ENCODE data around the gene UBR4. TPM values are rescaled to one million over a fixed set of nuclear protein-coding genes. Genes with fewer than 3 reads are reported as not detected.
A peak's percentile ranks its signal among the peaks of the same experiment; 100 is the strongest.

UBR4 gene
- total RNA-seq, 1 donor: 149 TPM

- no peaks in the 10 kb centered on the region for H3K27me3 ChIP-seq (ENCODE audit: insufficient read depth, low read length)
- H3K9me3 ChIP-seq (ENCODE audit: low read depth, low read length): no peaks in the 10 kb centered on the region
- H3K79me2 ChIP-seq (ENCODE audit: insufficient read depth, low read length): no peaks in the 10 kb centered on the region
- H3K36me3 ChIP-seq (ENCODE audit: insufficient read depth, low read length): peaks cover 73% of the 10 kb centered on the region
- no peak overlapping the region for H3K27ac ChIP-seq (ENCODE audit: low read depth, low read length)
- no peak overlapping the region for H3K4me3 ChIP-seq (ENCODE audit: insufficient read depth, low read length)
- DNase-seq (ENCODE audit: insufficient read length, low spot score, missing footprints): peak; percentile 64
- no peak overlapping the region for H2AFZ ChIP-seq (ENCODE audit: low read length)
- no peak for TF ChIP-seq CTCF (IDR thresholded peaks at IDR 0.05; ENCODE audit: extremely low read depth, low read depth, low read length)
- H3K4me2 ChIP-seq (ENCODE audit: insufficient read depth, low read length): no peak overlapping the region
- H3K4me1 ChIP-seq (ENCODE audit: insufficient read depth, low read length): no peaks in the 10 kb centered on the region
- H4K20me1 ChIP-seq (ENCODE audit: insufficient read depth, low read length): peaks cover 8% of the 10 kb centered on the region
Observed at GRCh38 chr1:19074902-19075721, 135.0 kb downstream of the UBR4 start.

GRCh38 chr1:19074361-19074901 lies 135.6 kb downstream of the UBR4 start:
- DNase-seq (ENCODE audit: insufficient read length, low spot score, missing footprints): peak; percentile 47
- Histone ChIP-seq H3K4me3 (ENCODE audit: insufficient read depth, low read length) (no peak overlapping the region), H4K20me1 (ENCODE audit: insufficient read depth, low read length) (peaks cover 8% of the 10 kb centered on the region), H3K4me2 (ENCODE audit: insufficient read depth, low read length) (no peak overlapping the region), H3K79me2 (ENCODE audit: insufficient read depth, low read length) (no peaks in the 10 kb centered on the region), H3K9me3 (ENCODE audit: low read depth, low read length) (no peaks in the 10 kb centered on the region), H3K27ac (ENCODE audit: low read depth, low read length) (no peak overlapping the region), H3K4me1 (ENCODE audit: insufficient read depth, low read length) (no peaks in the 10 kb centered on the region), H2AFZ (ENCODE audit: low read length) (no peak overlapping the region), H3K36me3 (ENCODE audit: insufficient read depth, low read length) (peaks cover 66% of the 10 kb centered on the region), H3K27me3 (ENCODE audit: insufficient read depth, low read length) (no peaks in the 10 kb centered on the region)
- TF ChIP-seq CTCF (IDR thresholded peaks at IDR 0.05; ENCODE audit: extremely low read depth, low read depth, low read length): no peak

- no peak overlapping the region for H2AFZ ChIP-seq (ENCODE audit: low read length)
- no peak for TF ChIP-seq CTCF (IDR thresholded peaks at IDR 0.05; ENCODE audit: extremely low read depth, low read depth, low read length)
- H3K4me1 ChIP-seq (ENCODE audit: insufficient read depth, low read length): no peaks in the 10 kb centered on the region
- H3K4me3 ChIP-seq (ENCODE audit: insufficient read depth, low read length): no peak overlapping the region
- no peaks in the 10 kb centered on the region for H3K79me2 ChIP-seq (ENCODE audit: insufficient read depth, low read length)
- DNase-seq (ENCODE audit: insufficient read length, low spot score, missing footprints): peak; percentile 59
- no peak overlapping the region for H3K4me2 ChIP-seq (ENCODE audit: insufficient read depth, low read length)
- H3K27ac ChIP-seq (ENCODE audit: low read depth, low read length): no peak overlapping the region
- H4K20me1 ChIP-seq (ENCODE audit: insufficient read depth, low read length): peaks cover 8% of the 10 kb centered on the region
- no peaks in the 10 kb centered on the region for H3K27me3 ChIP-seq (ENCODE audit: insufficient read depth, low read length)
- no peaks in the 10 kb centered on the region for H3K9me3 ChIP-seq (ENCODE audit: low read depth, low read length)
- peaks cover 57% of the 10 kb centered on the region for H3K36me3 ChIP-seq (ENCODE audit: insufficient read depth, low read length)
Observed at GRCh38 chr1:19073311-19074186, 136.5 kb downstream of the UBR4 start.

Data from osteoblast (primary cell).